ENCODE data around the gene EHD4.
A peak's percentile ranks its signal among the peaks of the same experiment; 100 is the strongest.

Gene EHD4

GRCh38 chr15:41881086-41881485, 91.3 kb downstream of the EHD4 start:
- DNase-seq (ENCODE audit: low read depth in 2 of 2), result no peak

- no peak for DNase-seq (ENCODE audit: low read depth in 2 of 2)
Observed at GRCh38 chr15:41880156-41880877, 92.0 kb downstream of the EHD4 start.

GRCh38 chr15:41879321-41879845, 93.0 kb downstream of the EHD4 start:
- no peak for DNase-seq (ENCODE audit: low read depth in 2 of 2)

- DNase-seq (ENCODE audit: low read depth in 2 of 2), result no peak
Observed at GRCh38 chr15:41878355-41878699, 94.0 kb downstream of the EHD4 start.

- no peak for DNase-seq (ENCODE audit: low read depth in 2 of 2)
Observed at GRCh38 chr15:41877631-41878354, 94.6 kb downstream of the EHD4 start.

- DNase-seq (ENCODE audit: low read depth in 2 of 2), result no peak
Observed at GRCh38 chr15:41876689-41877088, 95.7 kb downstream of the EHD4 start.

- no peak for DNase-seq (ENCODE audit: low read depth in 2 of 2)
Observed at GRCh38 chr15:41876007-41876406, 96.3 kb downstream of the EHD4 start.

GRCh38 chr15:41874736-41875135, 97.6 kb downstream of the EHD4 start:
- no peak for DNase-seq (ENCODE audit: low read depth in 2 of 2)

- DNase-seq (ENCODE audit: low read depth in 2 of 2), result no peak
Observed at GRCh38 chr15:41873711-41874110, 98.6 kb downstream of the EHD4 start.

DNA sequence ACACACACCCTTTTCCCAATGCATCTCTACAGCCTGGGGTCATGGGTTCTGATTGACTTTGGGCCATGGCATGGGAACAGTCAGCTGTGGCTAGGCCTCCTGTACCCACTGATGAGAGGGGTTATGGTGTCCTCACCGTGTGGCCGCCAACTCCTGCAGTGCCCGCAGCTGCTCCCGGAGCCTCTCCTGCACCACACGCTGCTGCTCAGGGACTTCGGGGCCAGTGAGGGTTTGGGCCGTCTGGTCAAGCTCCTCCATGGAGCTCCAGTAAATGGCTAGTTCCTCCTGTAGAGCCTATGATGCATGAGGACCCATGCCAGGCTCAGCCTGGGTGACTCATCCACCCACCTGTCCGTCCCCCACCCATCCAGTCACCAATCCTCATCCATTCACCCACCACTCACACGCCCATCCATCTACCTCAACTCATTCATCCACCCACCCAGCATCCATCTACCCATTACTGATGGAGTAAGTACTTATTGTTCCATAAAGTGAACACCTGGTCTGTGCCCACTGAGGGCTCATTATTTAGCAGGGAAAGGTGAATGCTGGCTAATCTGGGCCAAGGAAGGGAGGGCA, 100.1 kb downstream of the EHD4 start:
- DNase-seq (ENCODE audit: low read depth in 2 of 2), result no peak

- DNase-seq (ENCODE audit: low read depth in 2 of 2), result no peak
Observed at GRCh38 chr15:41871175-41871905, 101.0 kb downstream of the EHD4 start.

GRCh38 chr15:41870689-41871081, 101.7 kb downstream of the EHD4 start:
- DNase-seq (ENCODE audit: low read depth in 2 of 2), result peak in 1 of 2 donors; percentile 7

- DNase-seq (ENCODE audit: low read depth in 2 of 2), result no peak
Observed at GRCh38 chr15:41869770-41870688, 102.3 kb downstream of the EHD4 start.

GRCh38 chr15:41868321-41868720, 104.0 kb downstream of the EHD4 start:
- DNase-seq (ENCODE audit: low read depth in 2 of 2), result no peak

DNA sequence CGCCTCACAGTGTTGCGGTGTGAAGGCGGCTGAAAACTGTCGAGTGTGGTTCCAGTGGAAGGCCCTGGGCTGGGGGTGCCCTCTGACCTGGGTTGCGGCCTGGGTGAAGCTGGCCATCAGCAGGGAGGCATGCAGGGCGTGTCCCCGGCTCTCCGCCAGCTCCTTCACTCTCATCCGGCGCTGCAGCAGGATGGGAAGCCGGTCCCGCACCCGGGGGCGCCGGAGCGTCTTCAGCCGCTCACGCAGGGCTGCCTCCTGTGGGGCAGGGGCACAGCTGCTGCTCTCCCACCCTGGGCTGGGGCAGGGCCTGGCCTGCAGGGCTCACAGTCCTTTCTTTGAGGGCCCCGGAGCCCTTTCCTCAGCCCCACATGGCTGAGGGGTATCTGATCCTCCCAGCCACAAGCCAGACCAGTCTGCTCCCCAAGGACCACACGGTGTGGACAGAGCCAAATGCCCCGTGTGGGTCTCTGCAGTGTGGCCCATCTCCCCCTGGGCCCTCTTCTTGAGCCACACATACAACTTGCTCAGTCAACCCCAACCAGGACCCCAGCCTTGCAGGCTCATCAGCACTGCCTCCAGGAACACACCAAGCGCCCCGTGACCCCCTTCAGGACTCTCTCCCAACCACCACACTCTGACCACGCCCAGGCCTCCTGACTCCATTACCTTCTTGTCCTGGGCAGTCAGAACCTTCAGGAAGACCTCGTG, 105.3 kb downstream of the EHD4 start:
- DNase-seq (ENCODE audit: low read depth in 2 of 2), result no peak

DNA sequence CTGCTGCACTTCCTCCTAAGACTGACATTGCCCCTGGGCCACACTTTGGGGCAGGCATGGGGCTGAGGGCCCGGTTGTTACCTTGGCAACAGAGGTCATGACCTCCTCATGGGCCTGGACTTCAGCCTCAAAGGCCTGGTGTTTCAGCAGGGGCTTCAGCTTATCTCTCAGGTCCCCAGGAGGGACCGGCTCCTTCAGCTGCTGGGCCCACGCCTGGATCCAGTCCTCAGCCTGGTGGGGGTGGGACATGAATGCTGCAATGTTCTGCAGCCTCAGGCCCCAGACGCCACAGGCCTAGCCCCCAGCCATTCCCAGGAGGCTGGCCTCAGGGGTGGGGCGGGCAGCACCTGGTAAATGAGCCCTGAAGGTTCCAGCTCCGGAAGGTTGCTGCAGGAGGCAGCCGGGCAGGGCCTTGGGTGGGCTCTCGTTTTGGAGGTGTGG, 106.1 kb downstream of the EHD4 start:
- DNase-seq (ENCODE audit: low read depth in 2 of 2), result no peak

DNA sequence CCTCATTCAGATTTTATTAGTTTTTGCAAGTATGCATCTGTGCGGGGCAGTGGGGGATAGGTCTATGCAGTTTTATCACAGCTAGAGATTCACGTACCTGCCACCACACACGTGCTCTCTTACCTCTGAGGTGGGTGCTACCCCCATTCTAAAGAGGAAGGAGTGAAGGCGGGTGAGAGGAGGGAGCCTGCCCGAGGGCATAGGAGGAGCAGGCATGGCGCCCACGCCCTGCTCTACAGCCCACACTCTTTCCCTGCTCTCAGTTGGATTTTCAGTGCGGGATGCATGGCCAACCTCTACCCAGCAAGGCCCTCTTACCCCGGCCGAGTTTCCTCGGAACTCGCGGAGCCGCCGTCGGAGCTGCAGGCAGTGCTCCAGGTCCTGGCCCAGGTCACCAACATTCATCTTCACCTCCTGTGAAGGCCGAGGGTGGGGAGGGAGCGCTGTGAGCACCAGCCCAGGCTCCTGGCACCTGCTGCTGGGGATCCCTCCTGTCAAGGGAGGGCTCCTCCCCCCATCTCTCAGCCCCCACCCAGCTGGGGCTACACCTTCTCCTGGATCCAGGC, 106.8 kb downstream of the EHD4 start:
- no peak for DNase-seq (ENCODE audit: low read depth in 2 of 2)

DNA sequence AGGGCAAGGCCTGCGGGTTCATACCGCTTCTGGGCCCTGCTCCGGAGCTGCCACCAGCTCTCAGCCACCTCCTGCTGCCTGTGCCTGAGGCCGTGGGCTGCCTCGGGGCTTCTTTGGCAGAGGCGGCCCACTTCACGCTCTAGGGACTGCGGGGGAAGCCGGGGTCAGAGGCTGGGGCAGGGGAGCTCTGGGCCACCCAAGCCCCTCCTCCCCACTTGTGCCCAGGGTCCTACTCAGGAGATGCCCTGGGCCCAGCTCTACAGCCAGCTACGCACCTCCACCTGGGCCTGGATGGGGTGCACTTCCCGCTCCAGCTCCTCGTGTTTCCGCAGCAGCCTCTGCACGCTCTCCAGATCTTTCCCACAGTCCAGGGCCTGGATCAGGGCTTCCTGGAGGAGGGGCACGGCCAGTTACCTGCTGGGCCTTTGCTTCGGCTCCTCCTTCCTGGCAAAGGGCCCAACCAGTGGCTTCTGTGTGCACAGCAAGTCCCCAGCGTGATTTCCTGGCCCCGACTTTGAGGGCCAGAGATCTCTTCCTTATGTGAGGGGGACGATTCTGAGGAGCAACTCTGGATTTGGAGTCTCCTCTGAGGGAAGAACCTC, 109.7 kb downstream of the EHD4 start:
- no peak for DNase-seq (ENCODE audit: low read depth in 2 of 2)

GRCh38 chr15:41861736-41862356, 110.5 kb downstream of the EHD4 start:
- DNase-seq (ENCODE audit: low read depth in 2 of 2), result no peak

All from stimulated activated CD4-positive, alpha-beta T cell treated with anti-CD3 and anti-CD28 coated beads, Interleukin-1b, Interleukin-23, amount 100 ng/mL, for 1 hour (primary cell).